NB4 (cell line): Measurements from ENCODE around the gene RSAD1.

Source experiments
- CTCF ChIP-seq: IDR thresholded peaks from one replicate; pipeline ENCODE4 v1.5.1; 2012; ENCODE audit warnings: low read depth, low read length
- MAX ChIP-seq: IDR thresholded peaks from 2 replicates; pipeline ENCODE4 v1.6.1; 2011; ENCODE audit warnings: low read depth, low read length
- MYC ChIP-seq: IDR thresholded peaks from 2 replicates; pipeline ENCODE4 v1.6.1; 2011; ENCODE audit warnings: low read depth, low read length

GRCh38 chr17:50451943-50452629, 26.6 kb upstream of the RSAD1 start:
- no peak for TF ChIP-seq CTCF
- TF ChIP-seq MYC = no peak
- no peak for TF ChIP-seq MAX
